GM23248 (cell line): ENCODE results near the gene PRR36. TPM values are rescaled to one million over a fixed set of nuclear protein-coding genes. Genes with fewer than 3 reads are reported as not detected.

Source experiments
- DNase-seq: peaks from one replicate; pipeline ENCODE4 v3.0.0-alpha.2; 2015
- H2AFZ ChIP-seq: fragments of 200-600 bp; sonication (generic); 2 replicates; pipeline ENCODE4 v1.6.1; 2016; ENCODE audit warnings: antibody characterized with exemption
- H3F3A ChIP-seq: fragments of 200-600 bp; sonication (generic); 2 replicates; pipeline ENCODE4 v1.6.1; 2016; ENCODE audit warnings: mild to moderate bottlenecking, antibody characterized with exemption, mixed run types; ENCODE audit not compliant: insufficient read depth
- H3K27ac ChIP-seq: fragments of 200-600 bp; sonication (generic); 2 replicates; pipeline ENCODE4 v1.5.1; 2016; ENCODE audit warnings: mild to moderate bottlenecking
- H3K27me3 ChIP-seq: fragments of 200-600 bp; sonication (generic); replicated peaks from 2 replicates; pipeline ENCODE4 v1.6.1; 2016; ENCODE audit warnings: mild to moderate bottlenecking; ENCODE audit not compliant: insufficient read depth
- H3K36me3 ChIP-seq: fragments of 200-600 bp; sonication (generic); 2 replicates; pipeline ENCODE4 v1.6.1; 2016; ENCODE audit warnings: low read depth, mild to moderate bottlenecking
- H3K4me1 ChIP-seq: fragments of 200-600 bp; sonication (generic); 2 replicates; pipeline ENCODE4 v1.6.1; 2016; ENCODE audit warnings: mild to moderate bottlenecking; ENCODE audit not compliant: insufficient read depth
- H3K4me2 ChIP-seq: fragments of 200-600 bp; sonication (generic); one replicate; pipeline ENCODE4 v1.6.1; 2016; ENCODE audit warnings: mild to moderate bottlenecking; ENCODE audit not compliant: unreplicated experiment
- H3K4me3 ChIP-seq: fragments of 200-600 bp; sonication (generic); 2 replicates; pipeline ENCODE4 v1.5.1; 2016; ENCODE audit warnings: mild to moderate bottlenecking
- H3K79me2 ChIP-seq: fragments of 200-600 bp; sonication (generic); 2 replicates; pipeline ENCODE4 v1.6.1; 2016; ENCODE audit warnings: mild to moderate bottlenecking; ENCODE audit not compliant: insufficient read depth
- H3K9ac ChIP-seq: fragments of 200-600 bp; sonication (generic); 2 replicates; pipeline ENCODE4 v1.6.1; 2016; ENCODE audit warnings: mild to moderate bottlenecking
- H3K9me2 ChIP-seq: fragments of 200-600 bp; sonication (generic); 2 replicates; pipeline ENCODE4 v1.6.1; 2016; ENCODE audit warnings: mixed run types, mild to moderate bottlenecking, moderate library complexity; ENCODE audit not compliant: insufficient read depth
- H3K9me3 ChIP-seq: fragments of 200-600 bp; sonication (generic); one replicate; pipeline ENCODE4 v1.6.1; 2017; ENCODE audit warnings: low read depth
- H4K20me1 ChIP-seq: fragments of 200-600 bp; sonication (generic); 2 replicates; pipeline ENCODE4 v1.6.0; 2016; ENCODE audit not compliant: insufficient read depth
- EZH2 ChIP-seq: fragments of 200-600 bp; sonication (generic); IDR thresholded peaks from 2 replicates; pipeline ENCODE4 v1.6.1; 2018; ENCODE audit warnings: antibody characterized with exemption, mild to moderate bottlenecking; ENCODE audit not compliant: insufficient read depth, poor library complexity, severe bottlenecking
- EZH2phosphoT487 ChIP-seq: fragments of 200-600 bp; sonication (generic); IDR thresholded peaks from 2 replicates; pipeline ENCODE4 v1.6.1; 2018; ENCODE audit warnings: antibody characterized with exemption, moderate library complexity, mild to moderate bottlenecking, low read depth; ENCODE audit not compliant: insufficient read depth
- WGBS, 2 experiments: methylation state at CpG; one replicate each; pipeline ENCODE4 v1.1.6; 2015 to 2017; ENCODE audit warnings: low lambda C conversion rate in 2 of 2, low coverage in 1 of 2; ENCODE audit errors: missing lambda C conversion rate in 2 of 2; 5-methylcytosine and 5-hydroxymethylcytosine counted together
- in situ Hi-C: fragments of 300-500 bp; cut with MboI; formaldehyde crosslinking; loops from 2 replicates; pipeline ENCODE4 v1.15.0; 2020
- polyA plus RNA-seq: library from polyadenylated mRNA; unstranded; fragments of >200 nt; fragmentation: Nextera tagmentation; extraction: Ambion mirVana; gene quantifications from 2 replicates; pipeline ENCODE4 v1.2.1, GENCODE V29; 2016
- total RNA-seq: library from RNA; depleted of rRNA; stranded (reverse); fragments of >200 nt; shearing (Covaris generic); gene quantifications from 2 replicates; pipeline ENCODE4 v1.2.3, GENCODE V29; 2014; rRNA removed

The PRR36 gene
- not detected in 2 replicates for total RNA-seq
- polyA plus RNA-seq = 0.10 TPM in 1 of 2 replicates, not detected in the other

GRCh38 chr19:7874076-7874896 lies at the start of gene PRR36:
Gene PRR36, minus strand, starts transcription at chr19:7874390. Its CDS starts 701 bp downstream, at chr19:7873689.
- no peak within 1 kb of the TSS for H3K27ac ChIP-seq
- H3K9ac ChIP-seq = no peak within 1 kb of the TSS
- no peak within 1 kb of the TSS for H3K4me2 ChIP-seq
- H4K20me1 ChIP-seq = no peaks in the 10 kb centered on the region
- no peak within 1 kb of the TSS for H3K4me3 ChIP-seq
- no peaks in the 10 kb centered on the region for H3K9me3 ChIP-seq
- H3K9me2 ChIP-seq = no peaks in the 10 kb centered on the region
- no peak within 1 kb of the TSS for H2AFZ ChIP-seq
- TF ChIP-seq EZH2phosphoT487 = no peak
- TF ChIP-seq EZH2 = no peak
- WGBS, 2 experiments = 10 to 15% methylated on average over 21 to 78 of the region's 88 CpGs
- H3K79me2 ChIP-seq = no peaks in the 10 kb centered on the region
- peaks cover 14% of the 10 kb centered on the region for H3F3A ChIP-seq
- H3K36me3 ChIP-seq = no peaks in the 10 kb centered on the region
- in situ Hi-C loops = no loop called here
- H3K4me1 ChIP-seq = no peaks in the 10 kb centered on the region; the same call in 1 of the 2 replicates
- no peak for DNase-seq
- H3K27me3 ChIP-seq = peaks cover 22% of the 10 kb centered on the region

GRCh38 chr19:7923295-7924191 lies 49.4 kb upstream of the PRR36 start:
- Histone ChIP-seq H3K79me2 (peaks cover 16% of the 10 kb centered on the region), H3K36me3 (no peaks in the 10 kb centered on the region), H3K4me1 (peaks cover 21% of the 10 kb centered on the region), H2AFZ (no peak overlapping the region), H3K4me2 (no peak overlapping the region), H3K9me3 (no peaks in the 10 kb centered on the region), H3K9ac (no peak overlapping the region), H3F3A (0 out of 2 replicates have a peak, but pooled peaks cover 7% of the 10 kb centered on the region), H3K9me2 (no peaks in the 10 kb centered on the region), H3K27me3 (no peaks in the 10 kb centered on the region), H3K4me3 (no peak overlapping the region), H4K20me1 (no peaks in the 10 kb centered on the region), H3K27ac (no peak overlapping the region)
- WGBS, 2 experiments = 66 to 78% methylated on average over 30 to 31 of the region's 31 CpGs
- no peak for DNase-seq
- TF ChIP-seq EZH2 = no peak
- no peak for TF ChIP-seq EZH2phosphoT487
- in situ Hi-C loops = no loop called here

DNA sequence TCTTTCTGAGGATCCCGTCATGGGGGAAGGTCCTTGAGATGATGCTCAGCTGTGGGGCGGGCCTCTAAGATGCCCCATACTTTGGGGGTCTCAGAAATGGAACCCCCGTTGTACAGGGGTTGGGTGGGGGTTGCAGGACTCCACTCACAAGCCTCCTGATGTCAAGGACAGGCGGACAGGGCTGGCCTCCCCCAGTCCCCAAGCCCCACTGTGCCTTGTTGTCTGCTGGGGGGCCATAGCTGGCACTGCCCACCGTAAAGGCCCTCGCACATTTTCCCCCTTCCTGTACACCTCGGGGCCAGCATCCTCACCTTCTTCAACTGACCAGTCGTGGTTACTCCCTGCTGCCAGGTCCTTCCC lies 48.6 kb upstream of the PRR36 start:
- H3K27me3 ChIP-seq = no peaks in the 10 kb centered on the region
- H3K9me3 ChIP-seq = no peaks in the 10 kb centered on the region
- no peak overlapping the region for H3K9ac ChIP-seq
- no peak overlapping the region for H3K4me3 ChIP-seq
- TF ChIP-seq EZH2 (no peak), EZH2phosphoT487 (no peak)
- no peak overlapping the region for H3K27ac ChIP-seq
- WGBS, 2 experiments = 88 to 91% methylated on average over 7 to 8 of the region's 8 CpGs
- H3F3A ChIP-seq = no peaks in the 10 kb centered on the region
- no peak for DNase-seq
- no peaks in the 10 kb centered on the region for H3K9me2 ChIP-seq
- peaks cover 13% of the 10 kb centered on the region; the same call in 1 of the 2 replicates for H3K4me1 ChIP-seq
- no peaks in the 10 kb centered on the region for H4K20me1 ChIP-seq
- no peak overlapping the region for H3K4me2 ChIP-seq
- no peak overlapping the region for H2AFZ ChIP-seq
- no peaks in the 10 kb centered on the region for H3K36me3 ChIP-seq
- H3K79me2 ChIP-seq = peaks cover 16% of the 10 kb centered on the region
- in situ Hi-C loops = no loop called here
